Mucosa of stomach (tissue), 1 donor: ENCODE measurements around the gene NME3.
"Not testable (repeated sequence)": the region's sequence is repeated elsewhere in the genome, so short reads cannot be mapped to it uniquely, and the experiment has no call there.

Source experiments
- H3K27me3 ChIP-seq: one replicate; pipeline ENCODE4 v1.7.0; 2013; ENCODE audit warnings: mild to moderate bottlenecking, low read length; ENCODE audit not compliant: control insufficient read depth, insufficient read depth
- H3K36me3 ChIP-seq: one replicate; pipeline ENCODE4 v1.7.0; 2013; ENCODE audit warnings: low read length; ENCODE audit not compliant: control insufficient read depth, insufficient read depth
- H3K4me1 ChIP-seq: one replicate; pipeline ENCODE4 v1.7.0; 2013; ENCODE audit warnings: mild to moderate bottlenecking, low read length; ENCODE audit not compliant: control insufficient read depth, insufficient read depth
- H3K4me3 ChIP-seq: one replicate; pipeline ENCODE4 v1.7.0; 2013; ENCODE audit warnings: low read length
- H3K9ac ChIP-seq: one replicate; pipeline ENCODE4 v1.7.0; 2013; ENCODE audit warnings: mild to moderate bottlenecking, low read length, moderate library complexity
- H3K9me3 ChIP-seq: one replicate; pipeline ENCODE4 v1.7.0; 2013; ENCODE audit warnings: mild to moderate bottlenecking, low read length, moderate library complexity; ENCODE audit not compliant: control insufficient read depth
- donor health status: Pancreatic carcinoma.

Gene NME3

GRCh38 chr16:1746693-1747195 lies 24.6 kb downstream of the NME3 start:
- Histone ChIP-seq H3K36me3 (peaks cover 12% of the 10 kb centered on the region), H3K27me3 (no peaks in the 10 kb centered on the region), H3K4me1 (no peaks in the 10 kb centered on the region), H3K4me3 (no peak overlapping the region), H3K9me3 (no peaks in the 10 kb centered on the region), H3K9ac (no peak overlapping the region)

- H3K9me3 ChIP-seq: no peaks in the 10 kb centered on the region
- peaks cover 12% of the 10 kb centered on the region for H3K36me3 ChIP-seq
Observed at GRCh38 chr16:1745900-1746692, 25.2 kb downstream of the NME3 start.

GRCh38 chr16:1745181-1745899 lies 26.0 kb downstream of the NME3 start:
- H3K9ac ChIP-seq: no peak overlapping the region
- H3K27me3 ChIP-seq: no peaks in the 10 kb centered on the region
- H3K9me3 ChIP-seq: no peaks in the 10 kb centered on the region
- peaks cover 12% of the 10 kb centered on the region for H3K36me3 ChIP-seq
- no peaks in the 10 kb centered on the region for H3K4me1 ChIP-seq
- H3K4me3 ChIP-seq: no peak overlapping the region

More at GRCh38 chr16:1745900-1746692, 25.2 kb downstream of the NME3 start:
- Histone ChIP-seq H3K9ac (no peak overlapping the region), H3K4me3 (no peak overlapping the region), H3K4me1 (no peaks in the 10 kb centered on the region), H3K27me3 (no peaks in the 10 kb centered on the region)

GRCh38 chr16:1744338-1744840 lies 27.0 kb downstream of the NME3 start:
- Histone ChIP-seq H3K36me3 (peaks cover 8% of the 10 kb centered on the region), H3K9me3 (no peaks in the 10 kb centered on the region), H3K9ac (no peak overlapping the region), H3K4me1 (no peaks in the 10 kb centered on the region), H3K27me3 (no peaks in the 10 kb centered on the region), H3K4me3 (no peak overlapping the region)

- Histone ChIP-seq H3K9ac (no peak overlapping the region), H3K9me3 (no peaks in the 10 kb centered on the region), H3K4me3 (no peak overlapping the region), H3K27me3 (no peaks in the 10 kb centered on the region), H3K36me3 (peaks cover 3% of the 10 kb centered on the region), H3K4me1 (no peaks in the 10 kb centered on the region)
Observed at GRCh38 chr16:1743376-1744337, 27.7 kb downstream of the NME3 start.

GRCh38 chr16:1741553-1742165 lies 29.7 kb downstream of the NME3 start:
- H3K36me3 ChIP-seq: no peaks in the 10 kb centered on the region
- H3K27me3 ChIP-seq: no peaks in the 10 kb centered on the region
- no peaks in the 10 kb centered on the region for H3K9me3 ChIP-seq
- no peaks in the 10 kb centered on the region for H3K4me1 ChIP-seq
- H3K9ac ChIP-seq: no peak overlapping the region
- H3K4me3 ChIP-seq: no peak overlapping the region

- Histone ChIP-seq H3K9me3 (no peaks in the 10 kb centered on the region), H3K27me3 (no peaks in the 10 kb centered on the region), H3K9ac (no peak overlapping the region), H3K36me3 (no peaks in the 10 kb centered on the region), H3K4me3 (no peak overlapping the region), H3K4me1 (no peaks in the 10 kb centered on the region)
Observed at GRCh38 chr16:1740781-1741490, 30.4 kb downstream of the NME3 start.

GRCh38 chr16:1740234-1740633 lies 31.1 kb downstream of the NME3 start:
- Histone ChIP-seq H3K9ac (no peak overlapping the region), H3K9me3 (no peaks in the 10 kb centered on the region), H3K36me3 (no peaks in the 10 kb centered on the region)

GRCh38 chr16:1734816-1735215 lies 36.5 kb downstream of the NME3 start:
- Histone ChIP-seq H3K4me1 (no peaks in the 10 kb centered on the region), H3K36me3 (peaks cover 4% of the 10 kb centered on the region), H3K4me3 (no peak overlapping the region), H3K9ac (no peak overlapping the region), H3K27me3 (no peaks in the 10 kb centered on the region), H3K9me3 (no peaks in the 10 kb centered on the region)

More at GRCh38 chr16:1740234-1740633, 31.1 kb downstream of the NME3 start:
- Histone ChIP-seq H3K4me1 (no peaks in the 10 kb centered on the region), H3K27me3 (no peaks in the 10 kb centered on the region), H3K4me3 (no peak overlapping the region)

- Histone ChIP-seq H3K27me3 (no peaks in the 10 kb centered on the region), H3K4me3 (no peak overlapping the region), H3K4me1 (no peaks in the 10 kb centered on the region), H3K9me3 (no peaks in the 10 kb centered on the region), H3K9ac (no peak overlapping the region), H3K36me3 (peaks cover 4% of the 10 kb centered on the region)
Observed at GRCh38 chr16:1734123-1734522, 37.2 kb downstream of the NME3 start.

GRCh38 chr16:1732551-1732987 lies 38.8 kb downstream of the NME3 start:
- not testable (repeated sequence) for H3K4me3 ChIP-seq, H3K4me1 ChIP-seq, H3K9ac ChIP-seq, H3K36me3 ChIP-seq, H3K9me3 ChIP-seq, H3K27me3 ChIP-seq
